Dermis blood vessel endothelial cell (primary cell): ENCODE data around the gene PRM2. TPM values are rescaled to one million over a fixed set of nuclear protein-coding genes. Genes with fewer than 3 reads are reported as not detected.

Source experiments
- DNase-seq: peaks from one replicate; pipeline ENCODE4 v3.0.0; 2010
- total RNA-seq: library from RNA; depleted of rRNA; stranded (reverse); fragments of >200 nt; gene quantifications from 2 replicates; pipeline ENCODE4 v1.2.3, GENCODE V29; 2014

PRM2 gene
- total RNA-seq, 1 donor from 2014 or later: not detected

GRCh38 chr16:11245988-11246387 is 30.3 kb downstream of the PRM2 start:
- DNase-seq: no peak

- no peak for DNase-seq
Measured at GRCh38 chr16:11245222-11245737, 31.0 kb downstream of the PRM2 start.

DNA sequence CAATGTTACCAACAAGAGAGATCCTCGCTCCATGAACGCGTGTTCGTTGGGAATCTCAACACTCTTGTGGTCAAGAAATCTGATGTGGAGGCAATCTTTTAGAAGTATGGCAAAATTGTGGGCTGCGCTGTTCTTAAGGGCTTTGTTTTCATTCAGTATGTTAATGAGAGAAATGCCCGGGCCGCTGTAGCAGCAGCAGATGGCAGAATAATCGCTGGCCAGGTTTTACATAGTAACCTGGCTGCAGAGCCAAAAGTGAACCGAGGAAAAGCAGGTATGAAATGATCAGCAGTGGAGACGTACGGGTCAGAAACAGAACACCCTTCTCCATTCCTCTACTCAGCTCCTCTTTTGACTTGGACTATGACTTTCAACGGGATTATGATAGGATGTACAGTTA is 33.6 kb downstream of the PRM2 start:
- no peak for DNase-seq

DNA sequence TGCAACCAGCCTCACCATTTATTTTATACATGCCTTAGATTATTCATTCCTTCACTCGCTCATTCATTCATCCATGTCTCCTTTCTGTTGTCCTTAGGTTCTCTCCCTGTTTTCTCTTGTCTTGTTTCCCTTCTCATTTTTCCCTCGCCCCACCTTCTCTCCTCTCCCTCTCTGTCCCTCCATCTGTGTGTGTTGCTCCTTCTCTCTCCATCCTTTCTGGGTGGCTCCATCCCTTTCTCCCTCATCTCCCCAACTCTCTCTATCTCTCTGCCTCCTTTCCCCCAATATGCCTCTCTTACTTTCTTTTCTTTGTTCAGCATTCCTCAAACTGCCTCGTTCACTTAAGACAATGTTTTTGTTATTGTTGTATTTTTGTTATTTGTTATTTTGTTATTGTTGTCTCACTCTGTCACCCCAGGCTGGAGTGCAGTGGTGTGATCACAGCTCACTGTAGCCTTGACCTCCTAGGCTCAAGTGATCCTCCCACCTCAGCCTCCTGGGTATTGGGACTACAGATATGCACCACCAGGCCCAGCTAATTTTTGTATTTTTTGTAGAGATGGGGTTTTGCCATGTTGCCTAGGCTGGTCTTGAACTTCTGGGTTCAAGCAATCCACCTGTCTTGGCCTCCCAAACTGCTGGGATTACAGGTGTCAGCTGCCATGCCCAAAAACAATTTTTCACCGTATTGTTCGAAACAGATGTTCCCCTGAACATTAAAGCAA is 34.6 kb downstream of the PRM2 start:
- no peak for DNase-seq

DNA sequence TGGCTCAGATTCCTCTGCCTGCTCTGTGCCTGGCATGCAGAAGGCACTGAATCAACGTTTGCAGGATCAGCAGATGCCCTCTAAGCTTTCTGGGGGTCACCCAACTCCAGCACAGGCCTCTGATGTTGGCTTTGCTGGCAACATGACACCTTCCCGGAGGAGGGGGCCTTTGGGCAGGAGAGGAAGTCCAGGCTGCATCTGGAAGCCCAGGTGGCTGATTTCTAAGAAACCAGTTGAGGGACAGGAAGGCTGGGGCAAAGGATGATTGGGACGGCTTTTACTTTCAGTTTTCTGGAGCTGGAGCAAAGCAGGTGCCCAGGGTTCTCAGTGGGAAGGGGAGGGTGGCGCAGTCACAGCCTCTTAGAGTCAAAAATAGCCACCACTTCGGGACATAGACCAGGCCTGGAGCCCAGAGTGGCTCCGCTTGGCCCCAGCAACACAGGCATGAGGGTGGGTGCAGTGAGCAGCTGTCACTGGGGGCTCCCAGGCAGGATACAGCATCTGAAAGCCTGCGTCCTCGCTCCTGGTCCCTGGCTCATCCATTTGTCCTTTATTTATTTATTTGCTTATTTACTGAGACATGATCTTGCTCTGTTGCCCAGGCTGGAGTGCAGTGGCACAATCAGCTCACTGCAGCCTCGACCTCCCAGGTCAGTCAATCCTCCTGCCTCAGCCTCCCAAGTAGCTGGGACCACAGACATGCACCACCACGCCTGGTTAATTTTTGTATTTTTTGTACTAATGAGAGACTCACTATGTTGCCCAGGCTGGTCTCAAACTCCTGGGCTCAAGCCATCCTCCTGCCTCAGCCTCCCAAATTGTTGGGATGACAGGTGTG is 35.4 kb downstream of the PRM2 start:
- DNase-seq: no peak

DNA sequence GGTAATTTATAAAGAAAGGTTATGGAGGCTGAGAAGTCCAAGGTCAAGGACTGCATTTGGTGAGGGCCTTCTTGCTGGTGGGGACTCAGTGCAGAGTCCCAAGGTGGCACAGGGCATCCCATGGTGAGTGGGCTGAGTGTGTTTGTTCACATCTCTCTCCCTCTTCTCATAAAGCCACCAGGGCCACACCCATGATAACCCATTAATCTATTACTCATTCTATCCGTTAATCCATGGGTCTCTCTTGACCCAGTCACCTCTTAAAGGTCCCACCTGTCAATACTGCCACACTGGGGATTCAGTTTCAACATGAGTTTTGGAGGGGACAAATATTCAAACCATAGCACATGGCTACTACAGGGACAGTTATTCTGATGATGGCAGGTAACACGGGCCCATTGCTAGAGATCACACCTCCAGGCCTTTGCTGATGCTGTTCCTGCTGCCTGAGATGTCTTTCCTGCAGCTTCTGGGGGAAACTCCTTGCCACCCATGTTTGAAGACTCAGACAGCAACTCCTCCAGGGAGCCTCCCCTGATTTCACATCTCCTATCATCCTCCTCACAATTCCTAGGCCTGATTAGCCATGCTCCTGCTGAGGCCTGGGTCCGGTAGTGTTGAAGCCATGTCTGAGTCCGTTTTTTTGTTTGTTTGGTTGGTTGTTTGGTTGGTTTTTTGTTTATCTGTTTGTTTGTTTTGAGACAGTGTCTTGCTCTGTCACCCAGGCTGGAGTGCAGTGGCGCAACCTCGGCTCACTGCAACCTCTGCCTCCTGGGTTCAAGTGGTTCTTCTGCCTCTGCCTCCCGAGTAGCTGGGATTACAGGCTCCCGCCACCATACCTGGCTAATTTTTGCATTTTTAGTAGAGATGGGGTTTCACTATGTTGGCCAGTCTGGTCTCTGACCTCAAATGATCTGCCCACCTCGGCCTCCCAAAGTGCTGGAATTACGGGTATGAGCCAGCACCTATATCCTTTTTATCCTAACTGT is 36.3 kb downstream of the PRM2 start:
- no peak for DNase-seq

DNA sequence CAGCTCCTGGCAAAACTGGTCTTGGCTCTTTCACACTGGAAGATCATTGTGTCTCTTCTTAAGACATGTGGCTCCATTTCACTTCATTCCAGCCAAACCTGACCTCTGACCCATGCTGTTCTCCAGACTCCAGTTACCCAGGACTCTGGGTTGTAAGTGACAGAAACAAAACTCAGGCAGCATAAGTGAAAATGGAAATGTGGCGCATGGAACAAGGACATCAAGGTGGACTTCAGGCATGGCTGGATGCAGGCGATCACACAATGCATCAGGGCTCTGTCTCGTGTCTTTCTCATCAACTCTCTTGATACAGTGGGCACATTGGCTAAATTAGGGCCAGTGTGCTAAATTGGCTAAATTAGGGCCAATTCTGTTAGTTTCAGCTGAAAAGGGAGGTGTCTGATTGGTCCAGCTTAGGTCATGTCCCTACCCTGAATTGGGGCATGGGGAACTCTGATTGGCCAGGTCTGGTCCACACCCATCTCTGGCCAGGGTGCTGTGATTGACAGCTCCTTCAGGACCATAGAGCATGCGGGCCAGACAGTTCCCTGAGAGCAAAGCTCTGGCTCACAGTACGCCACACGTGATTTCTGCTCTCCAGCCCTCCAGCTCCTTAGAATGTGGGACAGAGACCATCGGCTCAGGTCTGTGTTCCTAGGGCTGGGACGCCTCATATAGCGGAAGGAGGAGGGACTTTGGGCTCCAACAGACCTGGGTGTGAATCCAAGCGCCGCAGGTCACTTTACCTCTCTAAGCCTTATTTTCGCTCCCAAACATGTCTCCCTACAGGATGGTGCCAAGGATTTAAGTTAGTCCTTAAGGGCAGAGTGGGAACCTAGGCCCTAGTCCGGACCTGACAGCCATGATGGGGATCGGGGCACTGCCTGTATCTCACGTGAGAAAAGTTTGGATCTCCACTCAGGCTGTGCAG is 37.7 kb downstream of the PRM2 start:
- no peak for DNase-seq

- no peak for DNase-seq
Measured at GRCh38 chr16:11236461-11237254, 39.6 kb downstream of the PRM2 start.

- DNase-seq: no peak
Measured at GRCh38 chr16:11235703-11235991, 40.6 kb downstream of the PRM2 start.

- no peak for DNase-seq
Measured at GRCh38 chr16:11234884-11235702, 41.2 kb downstream of the PRM2 start.

DNA sequence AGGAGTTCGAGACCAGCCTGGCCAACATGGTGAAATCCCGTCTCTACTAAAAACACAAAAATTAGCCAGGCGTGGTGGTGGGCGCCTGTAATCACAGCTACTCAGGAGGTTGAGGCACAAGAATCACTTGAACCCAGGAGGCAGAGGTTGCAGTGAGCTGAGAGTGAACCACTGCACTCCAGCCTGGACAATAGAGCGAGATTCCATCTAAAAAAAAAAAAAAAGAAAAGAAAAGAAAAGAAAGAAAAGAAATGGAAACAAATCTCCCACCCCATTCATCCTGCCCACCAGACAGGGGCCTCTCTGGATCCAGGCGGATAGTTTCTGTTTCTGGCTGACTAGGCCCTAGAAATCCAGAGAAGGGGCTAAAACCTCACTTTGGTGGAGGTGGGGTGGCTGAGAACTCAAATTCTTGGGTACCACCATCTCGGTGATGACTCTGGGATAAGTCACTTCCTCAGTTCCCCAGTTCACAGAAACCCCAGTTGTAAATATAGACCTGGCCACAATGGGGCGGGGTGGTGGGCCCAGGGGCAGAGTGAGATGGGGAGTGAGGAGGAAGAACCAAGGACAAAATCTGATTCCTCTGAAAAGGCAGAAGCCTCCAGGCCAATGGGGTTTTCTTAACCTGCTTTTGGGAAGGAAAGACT is 42.4 kb downstream of the PRM2 start:
- DNase-seq: no peak

GRCh38 chr16:11232852-11233726 is 43.2 kb downstream of the PRM2 start:
- no peak for DNase-seq

- no peak for DNase-seq
Measured at GRCh38 chr16:11232302-11232851, 43.9 kb downstream of the PRM2 start.

- no peak for DNase-seq
Measured at GRCh38 chr16:11231367-11231970, 44.8 kb downstream of the PRM2 start.

DNA sequence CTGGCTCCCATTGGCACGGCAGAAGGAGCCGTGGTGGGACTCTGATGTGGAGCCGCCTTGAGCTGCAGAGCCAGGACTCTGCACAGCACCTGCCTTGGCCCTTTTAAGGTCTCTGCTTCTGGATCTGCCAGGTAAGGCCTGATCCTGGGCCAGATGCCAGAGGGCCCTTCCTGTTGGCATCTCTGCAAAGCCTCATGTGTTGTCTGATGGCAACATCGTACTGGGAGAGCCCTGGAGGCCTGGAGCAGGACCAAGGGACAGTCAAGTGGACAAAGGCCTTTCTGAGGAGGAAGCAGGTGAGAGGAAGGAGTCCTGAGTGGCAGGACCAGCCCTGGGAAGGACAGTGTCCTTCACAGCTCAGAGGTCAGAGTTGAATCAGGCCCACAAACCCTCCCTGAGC is 46.4 kb downstream of the PRM2 start:
- DNase-seq: no peak

DNA sequence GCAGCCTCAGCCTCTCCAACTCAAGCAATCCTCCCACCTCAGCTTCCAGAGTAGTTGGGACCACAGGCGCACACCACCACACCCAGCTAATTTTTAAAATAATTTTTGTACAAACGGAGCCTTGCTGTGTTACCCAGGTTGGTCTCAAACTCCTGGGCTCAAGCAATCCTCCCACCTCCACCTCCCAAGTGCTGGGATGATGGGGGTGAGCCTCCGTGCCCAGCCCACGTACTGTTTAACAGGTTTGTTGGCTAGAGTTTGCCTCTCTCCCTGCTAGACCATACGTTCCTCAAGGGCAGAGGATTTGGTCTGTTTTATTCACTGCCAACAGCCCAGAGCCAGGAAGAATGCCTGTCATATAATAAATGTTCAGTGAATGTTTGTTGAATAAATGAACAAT is 46.8 kb downstream of the PRM2 start:
- no peak for DNase-seq
